ENCODE measurements around the gene FKBP11.

The FKBP11 gene

DNA sequence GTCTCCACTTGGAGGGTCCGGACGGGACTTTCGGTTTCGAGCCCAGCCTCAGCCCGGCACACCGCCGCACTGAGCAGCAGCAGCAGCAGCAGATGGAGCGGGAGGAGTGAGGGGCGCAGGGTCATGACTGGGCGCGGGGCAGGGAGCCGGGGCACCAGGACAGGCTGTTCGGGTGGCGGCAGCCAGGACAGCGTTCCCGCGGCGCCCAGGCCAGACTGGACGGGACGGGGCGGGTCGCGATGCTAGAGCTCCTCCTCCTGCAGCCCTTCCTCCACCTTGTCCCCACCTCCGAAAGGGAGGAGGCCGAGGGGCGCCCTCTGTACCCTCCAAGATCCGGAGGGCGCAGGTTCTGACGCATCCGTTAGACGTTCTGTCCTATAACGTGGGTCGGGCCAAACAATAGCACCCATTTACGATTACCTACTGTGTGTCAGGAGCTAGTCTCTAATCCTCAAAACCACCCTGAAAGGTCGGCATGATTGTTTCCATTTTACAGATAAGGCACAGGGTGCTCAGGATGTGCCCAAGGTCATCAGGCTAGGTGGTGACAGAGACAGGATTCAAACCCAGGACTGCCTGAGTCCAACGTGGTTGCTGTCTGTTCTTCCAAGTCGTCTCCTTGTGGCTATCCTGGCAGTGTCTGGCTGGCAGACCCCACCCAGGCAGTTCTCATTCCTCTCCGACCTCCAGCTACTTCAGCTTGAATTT is at the start of gene FKBP11:
TSS of gene FKBP11 (minus strand) at position 189 of the 708 bp plus-strand sequence. CDS start at position 125, 64 bp downstream.
- DNase-seq, result peak; percentile 10

DNA sequence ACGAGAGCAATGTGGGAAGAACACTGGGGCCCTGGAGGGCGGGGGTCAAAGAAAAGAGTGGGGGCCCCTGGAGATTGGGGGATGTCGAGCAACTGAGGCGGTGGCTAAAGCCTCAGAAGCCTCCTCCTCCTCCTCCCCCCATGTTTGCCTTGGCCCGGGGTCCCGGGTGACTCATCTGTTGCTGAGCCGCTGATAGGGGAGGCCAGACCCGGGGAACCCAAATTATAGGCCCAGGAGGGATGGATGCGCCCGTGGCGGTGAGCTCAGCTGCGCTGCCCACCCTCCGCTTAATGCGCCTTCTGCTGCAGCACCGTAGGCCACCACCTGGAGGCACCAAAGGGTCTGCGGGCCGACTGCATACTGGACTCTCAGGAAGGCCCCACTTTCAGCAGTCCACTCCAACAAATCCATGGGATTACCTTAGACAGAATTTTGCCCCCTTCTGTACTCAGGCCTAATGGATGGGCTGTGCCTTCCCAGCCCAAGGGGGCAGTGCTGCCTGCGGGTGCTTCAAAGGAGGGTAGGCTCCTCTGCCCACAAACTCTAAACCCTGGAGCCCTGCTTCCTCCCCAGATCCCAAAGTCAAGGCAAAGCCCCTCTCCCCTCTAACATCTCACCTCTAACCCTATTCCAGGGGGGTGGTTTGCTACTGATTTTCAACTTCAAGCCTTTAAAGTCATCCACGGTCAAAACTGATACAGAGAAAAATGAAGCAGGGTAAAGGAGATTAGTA is 48.8 kb upstream of the FKBP11 start:
- peak; percentile 53 for DNase-seq

DNA sequence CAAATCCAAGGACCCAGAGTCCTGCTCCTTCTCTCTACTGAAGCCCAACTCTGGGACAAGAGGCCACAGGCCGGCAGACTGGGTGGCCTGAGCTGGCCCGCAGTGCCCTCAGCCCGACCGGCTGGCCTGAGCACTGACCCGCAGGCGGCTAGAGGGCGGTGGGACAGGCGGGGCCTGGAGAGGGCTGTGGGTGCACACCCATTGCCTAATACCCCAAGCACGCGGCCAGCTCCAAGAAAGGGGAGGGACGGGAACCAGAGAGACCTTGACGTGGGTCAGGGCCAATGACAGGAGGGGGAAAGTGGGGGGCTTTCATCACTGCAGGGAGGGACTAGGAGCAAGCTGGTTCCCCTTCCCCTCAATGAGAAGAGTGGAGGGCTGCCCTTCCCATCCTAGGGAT is 48.2 kb upstream of the FKBP11 start:
- DNase-seq, result peak; percentile 65

DNA sequence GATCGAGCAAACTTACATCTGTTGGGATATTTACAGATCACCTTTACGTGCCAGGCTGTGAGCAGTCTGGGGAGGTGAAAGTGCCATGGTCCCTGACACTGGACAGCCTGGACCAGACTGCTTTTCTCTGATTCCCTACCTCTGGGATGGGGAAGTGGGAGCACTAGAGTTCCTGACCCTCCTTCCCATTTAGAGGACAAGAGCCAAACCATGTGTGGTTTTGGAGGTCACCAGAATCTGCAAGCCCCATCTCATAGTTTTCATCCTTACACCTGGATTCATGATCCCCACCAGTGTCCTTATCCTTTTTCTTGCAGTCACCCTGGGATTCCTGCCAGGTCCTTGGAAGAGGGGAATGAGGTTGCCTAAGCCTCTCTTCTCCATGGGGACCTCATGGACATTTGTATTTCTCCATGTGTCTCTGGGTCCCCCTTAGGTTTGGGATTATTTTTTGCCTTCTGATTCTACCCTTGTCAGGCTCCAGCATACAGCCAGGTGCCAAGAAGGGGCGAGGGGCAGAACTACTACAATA is 47.7 kb upstream of the FKBP11 start:
- no peak for DNase-seq

DNA sequence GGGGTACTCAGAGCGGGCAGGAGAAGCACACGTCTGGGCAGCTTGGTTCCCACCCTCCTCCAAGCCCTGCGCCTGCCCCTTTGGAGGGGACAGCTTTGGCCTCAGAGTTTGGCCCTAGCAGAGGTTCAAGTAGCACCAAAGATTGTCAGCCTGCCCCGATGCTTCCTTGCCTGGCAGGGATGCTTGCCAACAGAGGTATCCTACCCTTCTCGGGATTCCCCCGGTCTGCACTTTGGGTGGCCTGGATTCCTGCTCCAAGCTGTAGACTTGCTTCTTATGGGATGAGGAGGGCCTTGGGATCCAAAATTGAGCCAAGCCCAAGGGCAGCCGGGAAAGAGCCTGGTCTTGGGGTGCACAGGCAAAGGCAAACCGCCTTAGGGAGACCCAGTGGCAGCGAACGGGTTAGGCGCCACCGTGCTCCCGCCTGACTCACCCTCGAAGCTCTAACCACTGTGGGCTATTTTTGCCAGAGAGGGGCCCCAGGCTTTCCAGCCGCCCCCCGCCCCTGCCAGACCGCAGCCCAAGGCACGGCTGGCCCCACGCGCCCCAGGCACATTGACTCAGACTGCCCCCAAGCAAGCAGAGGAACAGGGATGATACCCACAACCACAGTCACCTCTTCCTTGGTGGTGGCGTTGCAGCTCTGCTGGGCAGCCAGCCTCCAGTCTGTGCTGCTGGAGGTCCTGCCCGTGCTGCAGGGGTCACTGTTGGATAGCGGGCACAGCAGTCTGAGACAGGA is 47.1 kb upstream of the FKBP11 start:
- peak; percentile 35 for DNase-seq

DNA sequence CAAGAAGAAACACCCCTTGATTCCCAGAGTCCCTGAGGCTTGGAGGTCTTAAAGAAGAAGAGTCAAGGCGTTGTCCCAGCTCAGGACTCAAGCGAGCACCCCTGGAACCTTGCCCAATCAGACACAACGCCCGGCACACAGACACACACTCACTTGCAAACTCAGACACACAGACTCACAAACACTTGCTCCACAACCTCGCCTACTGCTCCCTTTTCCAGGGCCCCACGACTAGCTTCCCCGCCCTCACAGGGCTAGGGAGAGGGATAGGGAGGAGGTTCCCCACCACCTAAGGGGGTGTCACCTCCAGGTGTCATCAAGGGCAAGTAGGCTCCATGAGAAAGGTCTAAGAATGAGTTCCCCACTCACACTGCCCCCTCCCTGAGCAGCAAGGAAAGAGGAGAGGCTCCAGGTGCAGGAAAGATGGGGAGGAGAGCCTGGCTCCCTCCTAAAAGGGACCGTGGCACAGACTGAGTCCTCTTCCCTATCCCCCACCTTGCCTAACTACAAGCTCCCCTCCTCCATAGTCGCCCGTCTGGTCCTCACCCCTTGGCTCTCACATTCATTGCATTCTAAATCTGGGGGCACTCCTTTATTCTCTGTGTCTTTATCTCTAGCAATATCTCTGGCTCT is 45.5 kb upstream of the FKBP11 start:
- no peak for DNase-seq

DNA sequence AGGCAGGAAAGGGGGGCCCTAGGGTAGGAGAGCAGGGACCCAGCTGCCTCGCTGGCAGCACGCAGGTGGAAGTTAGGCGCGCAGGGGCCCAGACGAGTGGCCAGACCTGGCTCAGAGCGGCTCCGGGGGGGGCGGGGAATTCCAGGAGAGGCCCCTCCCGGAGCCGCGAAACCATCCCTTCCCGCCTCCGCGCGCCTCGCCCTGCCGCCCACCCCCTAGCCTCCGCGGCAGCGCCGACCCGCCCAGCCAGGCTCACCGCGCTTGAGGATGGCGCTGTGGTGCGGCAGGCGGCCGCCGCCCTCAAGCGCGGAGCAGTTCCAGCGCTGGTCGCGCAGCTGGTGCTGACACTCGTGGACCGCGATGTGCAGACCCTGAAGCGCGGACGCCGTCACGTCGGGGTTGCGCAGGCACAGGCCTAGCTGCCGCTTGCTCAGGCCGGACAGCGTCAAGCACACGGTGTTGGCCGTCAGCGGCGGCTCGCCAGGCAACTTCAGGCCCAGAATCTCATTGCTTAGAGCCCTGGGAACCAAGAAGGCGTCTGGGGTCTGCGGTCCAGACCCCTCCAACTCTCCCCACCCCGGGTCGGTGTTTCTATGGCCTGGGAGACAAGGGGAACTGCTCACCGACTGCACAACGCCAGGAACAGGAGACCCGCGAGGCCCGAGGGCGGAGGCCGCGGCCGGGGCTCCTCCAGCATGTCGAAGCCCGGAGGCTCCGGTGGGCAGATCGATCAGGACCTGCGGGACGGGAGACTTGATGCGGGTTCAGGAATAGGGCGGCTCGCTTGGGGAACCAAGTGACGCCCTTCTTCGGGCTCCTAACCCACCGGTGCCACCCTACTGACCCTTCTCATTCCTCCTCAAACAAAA is 44.8 kb upstream of the FKBP11 start:
- DNase-seq, result peak; percentile 29

DNA sequence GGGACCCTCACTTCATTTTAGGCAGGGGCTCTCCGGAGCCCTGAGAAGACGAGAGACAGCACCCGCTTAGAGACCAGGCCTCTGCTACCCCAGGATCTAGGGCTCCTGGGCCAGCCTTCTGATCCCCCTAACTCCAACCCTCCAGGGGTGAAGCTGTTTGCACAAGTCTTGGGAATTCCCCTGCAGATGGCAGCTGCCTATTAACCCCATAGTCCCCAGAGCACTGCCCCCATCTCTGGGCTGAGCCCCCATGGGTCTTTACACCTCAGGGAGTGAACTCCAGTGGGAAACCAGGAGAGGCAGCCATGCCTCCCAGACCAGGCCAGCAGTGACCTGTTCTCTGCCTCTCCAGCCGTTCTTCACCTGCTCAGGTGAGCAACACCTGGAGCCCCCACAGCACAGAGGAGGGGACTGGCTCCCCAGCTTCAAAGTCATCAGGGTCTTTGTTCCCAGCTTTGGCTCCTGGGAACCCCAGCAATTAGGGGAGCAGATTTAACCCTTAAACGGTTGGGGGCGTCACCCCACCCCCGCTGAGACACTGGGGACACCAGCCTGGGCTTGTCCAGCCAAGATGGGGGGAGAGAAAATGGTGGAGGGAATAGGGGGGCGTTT is 44.0 kb upstream of the FKBP11 start:
- no peak for DNase-seq

DNA sequence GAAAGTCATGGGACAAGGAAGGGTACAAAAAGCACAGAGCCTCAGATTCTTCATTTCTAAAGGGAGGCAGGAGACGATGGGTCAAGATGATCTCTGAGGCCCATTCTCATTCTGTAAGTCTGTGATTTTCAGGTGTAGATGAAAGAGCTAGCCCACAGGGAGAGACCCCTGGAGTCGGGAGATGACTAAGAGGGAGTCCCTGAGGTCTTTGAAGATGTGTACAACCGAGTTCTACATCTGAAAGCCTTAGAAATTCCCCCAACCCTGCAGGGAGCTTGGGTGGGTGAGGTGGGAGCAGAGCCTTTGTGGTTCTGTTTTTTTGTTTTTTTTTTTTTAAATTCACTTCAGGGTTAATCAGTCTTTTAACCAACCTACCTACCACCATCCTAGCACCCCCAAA is 43.2 kb upstream of the FKBP11 start:
- DNase-seq, result no peak

DNA sequence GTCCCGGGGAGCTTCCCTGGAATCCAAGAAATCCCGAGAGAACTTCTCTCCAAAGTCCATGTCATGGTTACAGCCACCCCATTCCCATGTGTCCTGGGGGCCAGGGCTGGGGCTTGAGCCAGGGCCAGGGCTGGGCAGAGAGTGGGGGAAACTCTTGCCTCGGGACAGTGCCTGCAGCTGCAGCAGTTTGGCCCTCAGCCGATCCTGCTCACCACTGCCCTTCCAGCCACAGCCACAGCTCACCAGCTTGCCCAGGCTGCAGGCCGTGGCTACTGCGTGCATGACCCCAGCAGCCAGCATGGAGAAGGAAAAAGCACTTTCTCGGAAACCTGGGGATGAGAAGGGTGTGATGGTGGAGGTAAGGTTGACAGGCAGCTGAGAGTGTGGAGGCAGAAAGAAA is 42.7 kb upstream of the FKBP11 start:
- no peak for DNase-seq

DNA sequence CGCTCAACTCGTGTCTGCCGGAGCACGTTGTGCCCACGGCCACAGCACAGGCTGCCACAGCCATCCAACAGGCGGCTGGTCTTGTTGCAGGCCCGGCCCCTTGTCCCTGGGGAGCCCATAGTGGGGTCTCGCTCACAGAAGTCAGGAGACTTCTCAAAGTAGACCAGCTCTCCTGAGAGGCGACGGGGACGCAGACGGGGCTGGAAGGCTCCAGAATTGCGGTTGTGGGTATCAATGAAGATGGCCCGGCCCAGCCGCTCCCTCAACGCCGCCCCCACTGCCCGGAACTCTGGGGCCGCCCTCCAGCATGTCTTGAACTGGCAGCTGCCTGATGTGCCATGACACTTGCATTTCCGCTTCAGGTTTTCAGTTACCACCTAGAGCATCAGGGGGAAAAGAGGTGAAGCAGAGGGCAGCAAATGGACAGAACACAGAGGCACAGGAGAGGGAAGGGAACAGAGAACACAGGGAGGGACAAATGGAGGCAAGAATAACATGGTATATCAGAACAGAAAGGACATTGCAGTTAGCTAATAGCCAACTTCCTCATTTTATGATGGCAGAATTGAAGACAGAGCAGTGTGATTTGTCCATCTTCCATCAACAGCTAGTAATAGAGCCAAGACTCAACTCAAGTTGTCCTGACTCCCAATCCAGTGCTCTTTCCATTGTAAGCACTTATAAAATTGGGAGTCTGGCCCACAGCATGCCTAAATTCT is 41.0 kb upstream of the FKBP11 start:
- DNase-seq, result peak; percentile 65

DNA sequence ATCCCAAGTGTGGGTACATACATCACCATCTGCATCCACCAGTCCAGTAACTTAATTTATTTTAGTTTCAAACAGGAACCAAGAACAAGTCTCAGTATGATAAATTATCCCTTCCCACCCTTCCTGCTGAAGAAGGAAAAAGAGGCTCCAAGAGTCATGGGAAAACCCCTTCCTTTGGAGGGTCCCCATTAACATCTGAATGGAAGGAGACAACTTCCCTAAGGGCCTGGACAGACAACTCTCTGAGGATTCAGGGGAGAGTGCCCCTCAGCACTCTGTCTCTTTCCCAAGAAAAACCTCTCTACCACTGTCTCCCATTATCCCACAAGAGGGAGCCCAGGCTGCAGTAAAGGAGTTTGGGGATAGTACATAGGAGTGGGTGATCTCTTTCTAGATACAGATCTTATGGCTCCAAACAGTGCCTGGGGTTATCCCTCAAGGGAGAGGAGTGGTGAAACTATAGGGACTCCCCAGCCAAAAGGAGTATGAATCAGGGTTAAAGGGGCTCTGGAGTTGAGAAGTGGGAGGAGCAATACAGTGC is 40.1 kb upstream of the FKBP11 start:
- DNase-seq, result peak; percentile 64

DNA sequence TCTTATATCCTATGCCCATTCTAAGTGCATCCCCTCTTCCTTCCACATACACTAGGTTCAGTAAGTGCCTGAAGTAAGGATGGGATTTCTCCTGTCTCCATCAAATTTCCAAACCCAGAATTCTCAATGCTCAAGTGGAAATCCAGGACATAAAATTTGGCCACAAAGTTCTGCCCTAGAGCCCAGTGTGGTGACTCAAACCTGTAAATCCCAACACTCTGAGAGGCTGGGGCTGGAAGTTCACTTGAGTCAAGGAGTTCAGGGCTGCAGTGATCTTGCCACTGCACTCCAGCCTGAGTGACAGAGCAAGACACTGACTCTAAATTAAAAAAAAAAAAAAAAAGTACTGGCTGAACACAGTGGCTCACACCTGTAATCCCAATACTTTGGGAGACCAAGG is 36.5 kb upstream of the FKBP11 start:
- no peak for DNase-seq

DNA sequence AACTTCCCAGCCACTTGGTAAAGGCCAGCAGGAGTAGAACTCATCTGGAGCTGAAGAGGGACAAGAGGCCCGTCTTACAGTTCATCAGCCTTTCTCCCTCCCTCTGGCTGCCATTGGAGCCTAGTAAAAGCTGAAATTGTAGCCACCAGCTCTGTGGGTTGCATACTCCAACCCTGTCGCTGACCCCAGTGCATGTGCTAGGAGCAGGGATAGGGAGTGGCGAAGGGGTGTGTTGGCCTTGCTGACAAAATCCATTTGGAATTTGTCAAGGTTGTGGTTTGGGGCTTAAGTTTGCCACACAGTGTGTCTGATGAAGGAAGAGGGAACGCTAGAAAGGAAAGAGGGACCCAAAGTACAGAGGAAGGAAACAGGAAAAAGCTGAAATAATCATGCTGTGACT is 36.0 kb upstream of the FKBP11 start:
- no peak for DNase-seq

DNA sequence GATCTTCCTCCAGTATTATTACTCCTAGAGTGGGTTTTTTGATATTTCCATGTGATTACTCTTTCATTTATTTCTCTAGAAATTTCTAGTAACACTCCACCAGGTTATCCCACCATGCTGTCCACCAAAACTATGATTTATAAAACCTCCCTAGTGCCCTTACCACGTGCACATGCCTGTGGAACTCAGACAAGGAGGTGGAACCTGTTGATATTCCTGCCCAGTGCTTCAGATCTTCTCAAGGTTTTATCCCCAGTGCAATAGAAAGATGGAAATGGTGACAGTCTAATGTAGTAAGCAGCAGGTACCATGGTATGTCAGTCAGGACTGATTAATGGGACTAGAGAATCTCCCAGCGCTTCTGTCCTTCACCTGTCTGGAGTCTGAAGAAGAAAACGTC is 35.5 kb upstream of the FKBP11 start:
- no peak for DNase-seq

DNA sequence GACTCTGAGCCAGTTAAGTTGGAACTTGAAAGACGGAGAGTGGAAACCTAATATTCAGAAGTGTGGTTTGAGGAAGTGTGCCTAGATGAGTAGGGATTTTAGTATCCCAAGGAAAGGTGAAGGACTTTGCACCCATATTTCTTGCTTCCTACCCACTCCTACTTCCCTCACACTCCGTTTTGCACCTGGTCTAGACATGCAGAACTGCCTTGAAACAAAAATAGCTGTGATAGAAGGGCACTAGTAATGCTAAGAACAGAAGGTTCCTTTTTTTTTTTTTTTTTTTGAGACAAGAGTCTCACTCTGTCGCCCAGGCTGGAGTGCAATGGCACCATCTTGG is 32.7 kb upstream of the FKBP11 start:
- DNase-seq, result no peak

DNA sequence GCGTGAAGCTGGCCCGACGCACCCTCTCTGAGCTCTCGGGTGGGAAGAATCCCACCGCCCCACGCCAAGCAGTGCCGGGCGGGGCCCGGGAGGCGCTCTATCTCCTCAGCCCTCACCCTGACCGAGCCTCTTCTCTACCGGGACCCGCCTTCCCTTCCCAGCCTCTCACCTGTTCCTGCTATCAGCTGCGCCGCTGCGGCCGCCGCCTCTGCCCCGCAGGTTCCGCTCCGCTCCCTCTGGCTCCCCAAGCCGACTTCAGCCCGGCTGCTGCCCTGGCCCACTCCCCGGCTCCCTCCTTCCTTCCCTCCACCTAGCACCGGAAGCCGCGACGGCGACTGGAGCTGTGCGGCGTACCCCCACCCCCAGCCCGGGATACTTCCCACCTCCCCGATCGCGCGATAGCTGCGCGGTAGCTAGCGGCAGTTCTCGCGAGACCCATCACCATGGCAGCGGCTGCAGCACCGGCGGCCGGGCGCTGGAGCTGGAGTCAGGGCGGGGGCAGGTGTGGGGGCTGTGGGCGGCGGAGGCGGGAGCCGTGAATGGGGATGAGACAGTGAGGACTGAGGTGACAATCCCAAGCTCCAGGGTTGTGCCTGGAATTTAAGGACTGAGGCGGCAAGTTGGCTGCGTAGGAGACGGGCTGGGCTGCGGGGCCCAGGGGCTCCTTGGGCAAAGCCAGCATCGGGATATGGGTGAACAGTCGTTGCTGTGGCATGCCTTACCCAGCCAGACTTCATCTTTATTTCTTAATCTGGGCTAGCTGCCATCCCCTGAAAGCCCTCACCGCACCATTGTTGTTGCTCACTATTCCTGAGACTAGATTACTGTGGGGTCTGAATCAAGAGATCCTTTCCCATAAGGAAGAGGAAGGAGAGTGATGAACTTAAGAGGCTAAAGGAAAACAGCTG is 32.1 kb upstream of the FKBP11 start, which contains the start of gene ARF3:
TSS of gene ARF3 (minus strand) at position 347 of the 908 bp plus-strand sequence. CDS start 16,392 bp downstream, outside the sequence.
- DNase-seq, result peak; percentile 96

DNA sequence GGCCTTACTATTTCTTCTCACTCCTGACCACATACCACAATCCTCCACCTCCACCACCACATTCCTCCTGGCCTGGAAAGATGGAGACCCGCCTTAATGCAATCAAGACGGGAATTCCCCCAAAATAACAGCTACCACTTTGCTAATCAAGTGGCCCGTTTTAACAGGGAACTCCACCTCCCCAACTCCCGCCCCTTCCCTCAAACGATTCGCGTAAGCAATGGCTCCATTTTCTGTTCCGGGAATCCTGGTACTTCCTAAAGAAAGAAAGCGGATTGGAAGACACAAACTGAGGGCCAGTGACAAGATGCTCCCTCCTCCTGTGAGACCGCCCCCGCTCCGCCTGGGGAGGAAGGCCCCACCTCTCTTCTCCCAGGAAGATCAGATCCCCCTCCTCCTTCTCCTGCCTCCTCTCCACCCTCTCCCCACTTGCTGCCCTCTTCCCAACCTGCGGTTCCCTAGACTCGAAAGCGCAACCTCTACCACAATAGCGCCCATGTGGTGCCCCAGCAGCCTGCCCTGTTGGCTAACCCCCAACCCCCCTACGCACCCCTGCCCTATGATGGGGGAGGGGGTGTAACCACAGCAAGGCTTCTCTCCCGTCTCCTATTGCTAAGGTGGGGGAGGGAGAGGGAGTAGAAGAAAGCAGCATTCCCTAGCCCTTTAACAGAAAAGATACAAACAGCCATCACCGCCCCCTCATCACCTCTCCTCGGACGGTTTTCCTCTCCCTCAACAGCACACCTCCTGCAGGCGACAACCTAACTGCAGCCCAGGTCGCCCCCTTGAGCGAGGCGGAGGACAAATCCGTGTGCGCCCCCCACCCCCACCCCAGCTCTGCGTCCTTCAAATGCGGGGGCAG is 31.2 kb upstream of the FKBP11 start:
- peak; percentile 98 for DNase-seq

Data from suppressor macrophage treated with lipopolysaccharide for 4 hours (primary cell).